CD4-positive, alpha-beta T cell treated with Interleukin-2 at 100 ng/mL for 4 hours (primary cell): Measurements from ENCODE around the gene RBM39.

ENCODE experiments used
- DNase-seq: peaks from one replicate; pipeline ENCODE4 v3.0.0-alpha.2; 2020; ENCODE audit warnings: low spot score

RBM39 gene

GRCh38 chr20:35669681-35670080 is 72.4 kb downstream of the RBM39 start:
- no peak for DNase-seq

- no peak for DNase-seq
Measured at GRCh38 chr20:35669221-35669620, 72.8 kb downstream of the RBM39 start.

GRCh38 chr20:35665949-35666288 is 76.1 kb downstream of the RBM39 start:
- no peak for DNase-seq

DNA sequence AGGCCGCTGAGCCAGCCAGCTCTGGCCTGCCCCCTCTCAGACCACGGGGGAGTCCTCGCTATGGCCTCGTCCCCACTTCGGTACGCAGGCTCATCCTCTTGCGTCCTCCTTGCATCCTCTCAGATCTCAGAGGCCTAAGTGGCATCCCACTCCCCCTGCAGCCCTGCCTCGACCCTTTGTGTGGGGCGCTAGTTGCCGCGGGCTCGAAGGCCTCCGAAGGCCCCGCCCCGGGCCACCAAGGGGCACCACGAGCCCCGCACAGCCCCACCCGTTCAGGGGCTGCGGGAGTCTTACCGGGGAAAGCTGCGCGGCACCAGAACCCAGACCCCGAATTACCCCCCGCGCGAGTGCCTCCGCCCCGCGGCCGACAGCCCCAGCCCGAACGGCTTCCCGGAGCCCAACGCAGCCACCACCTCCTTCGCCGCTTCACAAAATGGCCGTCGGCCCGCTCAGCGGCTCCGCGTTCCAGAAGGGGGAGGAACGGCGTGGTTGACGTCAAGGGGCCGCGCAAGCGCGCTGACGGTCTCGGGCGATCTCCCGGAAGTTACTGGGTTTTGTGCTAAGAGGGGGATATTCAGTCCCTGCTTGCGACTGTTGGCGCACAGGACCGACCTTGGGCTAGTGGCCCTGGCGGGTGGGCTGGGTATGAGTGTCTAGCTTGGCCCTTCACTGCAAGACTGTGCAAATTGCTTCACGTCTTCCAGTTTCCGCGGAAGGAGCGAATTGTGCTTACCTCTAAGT is 77.4 kb downstream of the RBM39 start, which contains the start of the genes CPNE1 and RBM12:
CPNE1 (minus strand) TSS at position 435 of the 741 bp plus-strand sequence. CDS start 31,977 bp downstream, outside the sequence.
RBM12 (minus strand) TSS at position 435 of the 741 bp plus-strand sequence. CDS start 9,578 bp downstream, outside the sequence.
- DNase-seq, result peak; percentile 94

DNA sequence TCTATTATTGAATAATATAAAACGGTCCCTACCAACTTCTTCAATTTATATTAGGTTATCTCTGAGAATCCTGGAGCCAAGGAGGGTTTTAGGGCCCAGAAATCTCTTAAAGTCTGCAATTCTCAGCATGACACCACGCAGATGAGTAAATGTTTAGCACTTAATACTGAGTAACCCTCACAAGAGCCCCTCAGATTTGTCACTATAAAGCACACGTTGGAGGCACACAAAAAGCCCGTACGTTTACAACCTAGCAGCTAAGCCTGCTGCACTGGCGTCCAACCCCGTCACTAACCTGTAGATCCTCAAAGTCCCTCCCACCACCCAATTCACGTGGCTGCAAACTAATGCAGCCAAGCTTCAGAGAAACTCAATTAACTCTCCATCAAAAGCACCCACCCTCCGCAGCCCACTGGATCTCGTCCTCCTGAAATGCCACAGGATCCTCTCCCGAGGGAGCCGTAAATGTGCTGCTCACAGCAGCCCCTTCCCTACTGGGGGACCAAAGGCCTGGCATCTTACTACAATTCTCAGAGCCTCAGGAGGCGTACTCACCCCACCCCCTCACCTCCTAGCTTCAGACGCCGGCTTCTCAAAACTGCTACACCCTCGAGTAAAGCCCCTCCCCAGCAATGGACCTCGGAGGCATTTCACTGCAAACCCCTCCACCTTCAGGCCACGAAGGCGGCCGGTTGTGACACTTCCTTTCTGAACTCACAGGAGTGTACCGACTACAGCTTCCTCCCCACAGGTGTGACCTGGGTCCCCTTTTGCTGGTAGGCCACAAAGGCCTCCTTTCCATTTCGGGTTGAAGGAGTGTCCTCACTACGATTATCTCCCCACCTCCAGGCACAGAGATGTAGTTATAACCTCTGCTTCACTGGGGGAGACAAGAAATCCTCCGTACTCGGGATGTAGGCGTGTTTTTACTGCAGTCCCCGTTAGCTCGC is 78.3 kb downstream of the RBM39 start:
- peak; percentile 62 for DNase-seq

- DNase-seq, result no peak
Measured at GRCh38 chr20:35662551-35662950, 79.5 kb downstream of the RBM39 start.

DNA sequence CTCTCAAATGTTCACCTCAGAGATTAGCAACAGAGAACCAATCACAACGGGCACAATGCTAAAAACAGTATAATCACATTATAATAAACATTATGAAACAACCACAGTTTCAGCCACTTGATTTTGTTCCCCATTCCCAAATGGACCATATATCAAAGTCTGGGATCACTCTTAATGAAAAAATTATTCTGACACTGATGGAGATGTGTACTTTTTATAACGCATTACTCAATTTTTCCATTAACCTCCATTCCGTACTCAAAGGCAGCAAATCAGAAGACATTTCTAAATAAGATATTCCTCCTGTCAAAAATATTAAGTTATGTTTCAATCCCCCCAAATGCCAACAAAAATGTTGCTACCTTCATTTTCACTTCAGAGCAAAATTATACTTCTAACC is 80.2 kb downstream of the RBM39 start:
- DNase-seq, result no peak

DNA sequence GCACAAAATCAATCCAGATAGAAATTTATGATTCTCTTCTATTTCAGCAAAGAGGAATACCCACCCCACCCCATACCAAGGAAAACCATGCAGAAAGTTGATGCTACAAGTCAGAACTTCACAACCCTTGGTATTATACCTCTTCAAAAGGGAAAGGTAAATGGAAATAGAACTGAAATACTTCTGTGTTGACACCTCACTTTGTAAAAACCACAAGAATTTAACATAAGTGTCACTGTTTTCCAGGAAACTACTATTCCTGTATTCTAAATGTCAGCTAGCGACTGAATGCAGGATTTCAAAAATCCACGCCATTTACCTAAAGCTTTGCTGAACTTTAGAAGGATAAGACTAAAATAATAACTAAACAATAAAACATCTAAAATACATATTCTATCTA is 81.0 kb downstream of the RBM39 start:
- peak; percentile 46 for DNase-seq

DNA sequence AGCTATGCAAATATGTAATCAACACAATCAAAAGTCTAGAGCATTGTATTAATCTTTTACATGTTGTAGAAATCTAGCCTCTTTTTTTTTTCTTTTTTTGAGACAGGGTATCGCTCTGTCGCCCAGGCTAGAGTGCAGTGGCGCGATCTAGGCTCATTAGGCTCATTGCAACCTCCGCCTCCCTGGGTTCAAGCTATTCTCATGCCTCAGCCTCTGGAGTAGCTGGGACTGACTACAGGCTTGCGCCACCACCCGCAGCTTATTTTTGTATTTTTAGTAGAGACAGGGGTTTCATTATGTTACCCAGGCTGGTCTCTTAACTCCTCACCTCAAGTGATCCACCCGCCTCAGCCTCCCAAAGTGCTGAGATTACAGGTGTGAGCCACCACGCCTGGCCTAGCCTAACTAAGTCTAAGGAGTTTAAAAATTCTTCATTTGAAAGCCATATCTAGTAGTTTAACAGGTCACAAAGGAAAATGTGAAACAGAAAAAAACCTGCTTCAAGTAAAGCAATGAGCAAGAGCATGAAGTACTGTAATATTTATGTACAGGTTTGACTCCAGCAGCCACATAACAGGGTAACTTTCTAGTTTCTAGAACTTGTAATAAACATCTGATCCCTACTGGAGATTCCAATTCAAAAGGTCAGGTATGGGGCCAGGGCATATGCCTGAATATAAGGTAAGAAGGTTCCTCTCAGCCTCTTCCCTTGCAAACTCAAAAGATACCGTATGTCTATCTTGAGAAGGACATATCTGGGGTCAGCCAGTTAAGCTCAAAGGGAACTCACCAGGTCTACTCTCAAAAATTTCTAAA is 81.7 kb downstream of the RBM39 start:
- DNase-seq, result no peak

GRCh38 chr20:35657271-35657670 is 84.8 kb downstream of the RBM39 start:
- DNase-seq, result peak; percentile 11

- DNase-seq, result no peak
Measured at GRCh38 chr20:35654415-35654814, 87.6 kb downstream of the RBM39 start.

DNA sequence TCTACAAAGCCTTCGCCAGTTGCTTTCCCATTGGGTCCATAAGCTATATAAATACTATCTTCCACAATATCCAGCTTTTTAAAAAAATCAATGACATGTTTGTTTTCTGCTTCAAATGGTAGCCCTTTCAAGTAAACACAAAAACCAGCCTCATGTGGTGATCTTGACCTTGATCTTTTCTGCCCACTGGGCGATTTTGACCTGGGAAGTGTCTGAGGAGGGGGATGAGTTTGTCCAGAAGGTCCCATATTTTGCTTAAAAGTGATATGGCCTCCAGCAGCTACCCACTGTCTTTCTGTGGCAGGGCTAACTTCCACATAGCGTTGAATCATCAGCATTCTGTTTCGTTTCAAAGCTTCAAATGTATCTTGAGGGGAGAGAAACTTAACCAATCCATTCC is 88.2 kb downstream of the RBM39 start:
- no peak for DNase-seq
